ENCODE measurements around the gene GPATCH1. TPM values are rescaled to one million over a fixed set of nuclear protein-coding genes. Genes with fewer than 3 reads are reported as not detected.

Gene GPATCH1
- total RNA-seq, 4 donors from 2014 or later = 5.4 to 8.9 (median 7.3) TPM

GRCh38 chr19:33085570-33086128 lies 4.7 kb downstream of the GPATCH1 start:
- Histone ChIP-seq H3K9me3 (no peaks in the 10 kb centered on the region), H3K4me3 (no peak overlapping the region), H3K27ac (replicated peaks in 1 of 4) (no peak overlapping the region), H3K4me1 (peaks cover 10 to 17% (median 14%) of the 10 kb centered on the region in 4 donors), H3K36me3 (peaks cover 25 to 36% (median 26%) of the 10 kb centered on the region in 4 donors), H3K27me3 (no peaks in the 10 kb centered on the region)
- no peak for DNase-seq (ENCODE audit: extremely low spot score)
- TF ChIP-seq CTCF (IDR thresholded peaks at IDR 0.05) = no peak
- TF ChIP-seq POLR2AphosphoS5 (IDR thresholded peaks at IDR 0.05) = no peak
- TF ChIP-seq EP300 (IDR thresholded peaks at IDR 0.05) = no peak
- TF ChIP-seq POLR2A (IDR thresholded peaks at IDR 0.05; ENCODE audit: low read depth) = no peak
- intact Hi-C loops (cut with DNase I) = no loop called here
- 92% methylated on average over 3 of the region's 3 CpGs for WGBS

GRCh38 chr19:33086955-33087354 lies 6.0 kb downstream of the GPATCH1 start:
- Histone ChIP-seq H3K9me3 (no peaks in the 10 kb centered on the region), H3K4me3 (no peak overlapping the region), H3K36me3 (peaks cover 36 to 49% (median 38%) of the 10 kb centered on the region in 4 donors), H3K27me3 (no peaks in the 10 kb centered on the region), H3K27ac (replicated peaks in 1 of 4) (no peak overlapping the region), H3K4me1 (peaks cover 6 to 9% (median 7%) of the 10 kb centered on the region in 4 donors)
- TF ChIP-seq EP300 (IDR thresholded peaks at IDR 0.05) = no peak
- no peak for TF ChIP-seq POLR2AphosphoS5 (IDR thresholded peaks at IDR 0.05)
- no peak for TF ChIP-seq POLR2A (IDR thresholded peaks at IDR 0.05; ENCODE audit: low read depth)
- TF ChIP-seq CTCF (IDR thresholded peaks at IDR 0.05) = no peak
- 90% methylated on average over 1 of the region's 1 CpG for WGBS
- no peak for DNase-seq (ENCODE audit: extremely low spot score)
- intact Hi-C loops (cut with DNase I) = no loop called here

- Histone ChIP-seq H3K4me3 (no peak overlapping the region), H3K27me3 (no peaks in the 10 kb centered on the region), H3K36me3 (peaks cover 56 to 70% (median 57%) of the 10 kb centered on the region in 4 donors), H3K9me3 (no peaks in the 10 kb centered on the region), H3K27ac (replicated peaks in 1 of 4) (no peak overlapping the region), H3K4me1 (no peaks in the 10 kb centered on the region)
- 86% methylated on average over 3 of the region's 3 CpGs for WGBS
- no peak for TF ChIP-seq POLR2A (IDR thresholded peaks at IDR 0.05; ENCODE audit: low read depth)
- no peak for DNase-seq (ENCODE audit: extremely low spot score)
- intact Hi-C loops (cut with DNase I) = no loop called here
These were observed 8.0 kb downstream of the GPATCH1 start for GRCh38 chr19:33089010-33089409.

GRCh38 chr19:33090179-33090578 lies 9.2 kb downstream of the GPATCH1 start:
- no peaks in the 10 kb centered on the region for H3K9me3 ChIP-seq
- no peak for TF ChIP-seq EP300 (IDR thresholded peaks at IDR 0.05)
- TF ChIP-seq CTCF (IDR thresholded peaks at IDR 0.05) = no peak
- TF ChIP-seq POLR2AphosphoS5 (IDR thresholded peaks at IDR 0.05) = no peak
- TF ChIP-seq POLR2A (IDR thresholded peaks at IDR 0.05; ENCODE audit: low read depth) = no peak
- peaks cover 67 to 80% (median 68%) of the 10 kb centered on the region in 4 donors for H3K36me3 ChIP-seq
- WGBS = 86% methylated on average over 2 of the region's 3 CpGs
- DNase-seq (ENCODE audit: extremely low spot score) = no peak
- H3K4me3 ChIP-seq = no peak overlapping the region
- intact Hi-C loops (cut with DNase I) = no loop called here
- H3K4me1 ChIP-seq = no peaks in the 10 kb centered on the region
- no peak overlapping the region for H3K27ac ChIP-seq (replicated peaks in 1 of 4)
- no peaks in the 10 kb centered on the region for H3K27me3 ChIP-seq

- no peaks in the 10 kb centered on the region for H3K9me3 ChIP-seq
- WGBS = 90% methylated on average over 11 of the region's 11 CpGs
- intact Hi-C loops (cut with DNase I) = no loop called here
- no peak for DNase-seq (ENCODE audit: extremely low spot score)
- no peak overlapping the region for H3K4me3 ChIP-seq
- H3K27ac ChIP-seq (replicated peaks in 1 of 4) = no peak overlapping the region
- TF ChIP-seq EP300 (IDR thresholded peaks at IDR 0.05) (no peak), POLR2A (IDR thresholded peaks at IDR 0.05; ENCODE audit: low read depth) (no peak), CTCF (IDR thresholded peaks at IDR 0.05) (no peak), POLR2AphosphoS5 (IDR thresholded peaks at IDR 0.05) (no peak)
- no peaks in the 10 kb centered on the region for H3K27me3 ChIP-seq
- peaks cover 95 to 100% (median 96%) of the 10 kb centered on the region in 4 donors for H3K36me3 ChIP-seq
- no peaks in the 10 kb centered on the region for H3K4me1 ChIP-seq
These were observed 12.6 kb downstream of the GPATCH1 start for GRCh38 chr19:33093420-33094210.
